ENCODE results near the gene AFG1L. TPM values are rescaled to one million over a fixed set of nuclear protein-coding genes. Genes with fewer than 3 reads are reported as not detected.
"Not testable (repeated sequence)": the region's sequence is repeated elsewhere in the genome, so short reads cannot be mapped to it uniquely, and the experiment has no call there.

The AFG1L gene
- total RNA-seq, 1 donor from 2014 or later, result 12.6 TPM

DNA sequence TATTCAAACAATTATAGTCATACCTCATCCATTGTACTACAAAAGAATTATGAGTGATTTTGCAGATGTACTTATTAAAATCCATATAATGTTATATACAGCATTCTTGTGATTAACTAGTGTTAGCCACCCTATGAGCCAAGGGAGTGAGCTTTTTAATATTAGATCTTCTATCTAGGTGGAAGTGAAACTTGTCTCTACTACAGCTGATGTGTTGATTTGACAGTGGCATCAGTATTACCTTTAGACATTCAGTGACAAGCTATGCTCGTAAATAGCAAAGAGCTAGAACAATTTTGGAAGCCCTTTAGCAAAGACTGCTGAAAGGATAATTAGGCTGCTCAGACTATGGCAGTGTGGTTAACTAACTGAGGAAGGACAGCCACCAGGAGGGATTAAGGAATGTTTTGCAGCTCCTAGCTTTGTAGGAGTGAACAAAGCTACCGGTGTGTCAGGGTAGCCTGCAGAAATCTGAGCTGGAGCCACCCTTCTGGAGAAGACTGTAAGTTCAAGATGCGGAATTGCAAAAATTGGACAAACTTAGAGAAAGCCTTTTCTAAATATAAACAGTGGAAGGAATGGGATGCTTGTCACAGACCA lies 73.7 kb downstream of the AFG1L start:
- intact Hi-C loops (cut with DNase I), result no loop called here
- no peak for ATAC-seq (ENCODE audit: poor library complexity)
- no peak for DNase-seq

DNA sequence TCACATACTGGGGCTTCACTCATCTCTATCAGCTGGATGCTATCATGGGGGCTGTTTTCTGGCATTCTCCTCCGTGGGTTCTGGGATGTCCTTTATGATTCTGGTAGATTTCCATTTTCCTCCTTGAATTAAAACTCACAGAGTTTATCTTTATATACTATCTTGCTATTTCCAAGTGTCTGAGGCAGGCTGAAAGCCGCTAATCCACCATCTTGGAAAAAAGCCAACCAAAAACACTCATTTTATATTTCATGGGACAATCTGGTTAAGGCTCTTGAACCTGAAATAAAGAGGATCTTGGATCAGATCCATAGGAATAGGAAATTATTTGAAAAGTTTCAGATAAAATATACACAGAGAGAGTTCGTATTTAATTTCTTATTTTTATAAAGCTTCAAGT lies 86.0 kb downstream of the AFG1L start:
- intact Hi-C loops (cut with DNase I), result no loop called here
- no peak for DNase-seq

DNA sequence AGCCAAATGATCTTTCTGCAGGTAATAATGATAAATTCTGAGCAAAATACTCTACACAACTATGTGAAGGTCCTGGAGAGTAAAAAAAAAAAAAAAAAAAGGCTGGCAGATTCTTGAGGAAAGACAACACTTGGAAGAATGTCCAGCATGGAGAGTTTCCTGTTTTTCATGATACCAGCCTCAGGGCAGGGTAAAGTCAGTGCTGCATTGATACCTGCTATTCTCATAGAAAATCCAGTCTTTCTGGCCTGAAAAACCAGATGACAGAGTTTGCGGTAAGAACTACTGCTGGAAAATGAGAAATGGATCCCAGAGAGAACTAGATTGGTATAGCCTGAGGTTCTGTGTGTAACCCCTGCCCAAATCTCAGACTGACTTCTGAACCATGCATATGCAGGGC lies 89.1 kb downstream of the AFG1L start:
- no peak for ATAC-seq (ENCODE audit: poor library complexity)
- no peak for DNase-seq
- intact Hi-C loops (cut with DNase I), result no loop called here

More for the DNA sequence above, 86.0 kb downstream of the AFG1L start:
- ATAC-seq (ENCODE audit: poor library complexity), result no peak

DNA sequence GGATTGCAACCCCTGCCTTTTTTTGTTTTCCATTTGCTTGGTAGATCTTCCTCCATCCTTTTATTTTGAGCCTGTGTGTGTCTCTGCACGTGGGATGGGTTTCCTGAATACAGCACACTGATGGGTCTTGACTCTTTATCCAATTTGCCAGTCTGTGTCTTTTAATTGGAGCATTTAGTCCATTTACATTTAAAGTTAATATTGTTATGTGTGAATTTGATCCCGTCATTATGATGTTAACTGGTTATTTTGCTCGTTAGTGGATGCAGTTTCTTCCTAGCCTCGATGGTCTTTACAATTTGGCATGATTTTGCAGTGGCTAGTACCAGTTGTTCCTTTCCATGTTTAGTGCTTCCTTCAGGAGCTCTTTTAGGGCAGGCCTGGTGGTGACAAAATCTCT lies 94.3 kb downstream of the AFG1L start:
- intact Hi-C loops (cut with DNase I); ATAC-seq (ENCODE audit: poor library complexity); DNase-seq: not testable (repeated sequence)

DNA sequence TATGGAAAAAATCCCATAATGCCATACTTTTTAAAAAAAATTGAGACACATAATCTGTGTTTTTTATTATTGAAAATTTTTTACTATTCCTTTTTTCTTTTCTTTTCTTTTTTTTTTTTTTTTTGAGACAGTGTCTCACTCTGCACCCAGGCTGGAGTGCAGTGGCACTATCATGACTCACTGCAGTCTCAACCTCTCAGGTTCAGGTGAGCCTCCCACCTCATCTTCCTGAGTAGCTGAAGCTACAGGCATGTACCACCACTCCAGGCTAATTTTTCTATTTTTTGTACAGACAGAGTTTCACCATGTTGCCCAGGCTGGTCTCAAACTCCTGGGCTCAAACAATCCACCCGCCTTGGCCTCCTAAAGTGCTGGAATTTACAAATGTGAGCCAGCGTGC lies 100.4 kb downstream of the AFG1L start:
- DNase-seq (no peak), ATAC-seq (ENCODE audit: poor library complexity) (no peak)
- intact Hi-C loops (cut with DNase I), result no loop called here

DNA sequence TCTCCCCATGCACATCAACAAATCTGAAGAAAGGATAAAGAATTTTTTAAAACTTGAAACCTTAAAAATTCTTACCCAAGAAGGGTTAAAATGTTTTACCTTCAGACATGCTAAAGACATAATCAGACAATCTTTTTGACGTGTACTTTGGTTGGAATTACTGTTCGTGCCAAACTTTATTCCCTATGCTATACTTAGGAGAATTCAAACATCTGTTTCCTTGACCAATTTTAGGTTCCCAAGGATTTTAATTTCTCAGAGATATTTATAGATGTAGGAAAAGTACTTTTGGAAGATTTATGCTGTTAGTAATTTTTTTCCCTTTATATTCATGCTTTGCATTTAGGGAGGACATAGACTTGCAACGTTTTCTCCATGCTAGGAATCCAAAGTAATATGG lies 108.4 kb downstream of the AFG1L start:
- DNase-seq, result no peak
- no peak for ATAC-seq (ENCODE audit: poor library complexity)
- intact Hi-C loops (cut with DNase I), result no loop called here

DNA sequence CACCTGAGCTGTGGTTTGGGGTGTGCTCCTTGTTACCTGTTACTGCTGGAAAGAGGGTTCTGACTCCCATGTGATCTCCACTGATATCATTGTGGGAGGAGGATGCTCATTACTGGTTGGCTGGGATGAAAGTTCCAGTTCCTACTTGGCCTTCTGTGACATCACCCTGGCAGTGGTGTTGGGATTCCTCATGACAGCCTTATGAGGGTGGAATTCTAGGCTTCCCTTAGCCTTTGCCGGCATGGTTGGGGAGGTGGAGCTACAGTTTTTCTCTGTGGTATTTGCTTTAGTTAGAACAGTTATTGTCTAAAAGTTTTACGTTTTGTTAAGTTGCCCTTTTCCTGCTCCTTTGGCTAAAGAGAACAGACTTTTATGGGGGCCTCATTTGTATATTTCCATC lies 112.1 kb downstream of the AFG1L start:
- ATAC-seq (ENCODE audit: poor library complexity), result no peak
- DNase-seq, result no peak
- intact Hi-C loops (cut with DNase I), result no loop called here

DNA sequence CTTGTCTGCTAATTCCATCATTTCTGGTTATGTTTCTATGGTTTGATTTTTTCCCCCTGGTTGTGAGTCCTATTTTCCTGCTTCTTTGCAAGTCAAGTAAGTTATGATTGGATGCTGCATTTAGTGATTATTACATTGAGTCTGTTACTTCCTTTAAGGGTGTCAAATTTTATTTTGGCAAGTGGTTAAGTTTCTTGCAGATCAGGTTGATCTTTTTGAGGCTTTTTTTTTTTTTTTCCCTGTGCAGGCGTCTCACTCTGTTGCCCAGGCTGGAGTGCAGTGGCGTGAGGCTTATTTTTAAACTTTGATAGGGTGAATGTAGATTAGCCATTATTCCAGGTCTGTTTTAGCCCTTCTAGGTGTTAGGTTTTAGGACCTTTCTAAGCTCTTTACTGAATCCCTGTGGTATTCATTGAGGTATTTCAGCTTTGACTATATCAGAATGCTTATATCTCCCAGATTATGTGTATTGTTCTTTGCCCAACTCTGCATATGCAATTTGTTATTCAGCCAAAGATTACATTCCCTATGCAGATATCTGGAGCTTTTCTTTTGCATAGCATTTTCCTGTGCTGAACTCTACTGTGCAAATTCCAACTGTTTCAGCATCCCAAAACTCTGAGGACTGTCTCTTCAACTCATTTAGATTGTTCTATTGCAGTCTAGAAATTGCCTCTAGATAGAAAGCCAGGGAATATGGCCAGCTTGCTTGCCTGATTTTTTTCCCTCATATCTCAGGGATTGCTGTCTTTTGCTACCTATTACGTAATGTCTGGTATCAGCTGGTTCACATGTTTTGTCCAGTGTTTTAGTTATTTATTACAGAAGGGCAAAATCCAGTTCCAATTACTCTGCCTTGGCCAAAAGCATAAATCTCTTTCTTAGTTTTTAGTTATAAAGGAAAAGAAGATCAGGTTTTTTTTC lies 113.3 kb downstream of the AFG1L start:
- DNase-seq (no peak), ATAC-seq (ENCODE audit: poor library complexity) (peak; percentile 65)
- intact Hi-C loops (cut with DNase I), result no loop called here

DNA sequence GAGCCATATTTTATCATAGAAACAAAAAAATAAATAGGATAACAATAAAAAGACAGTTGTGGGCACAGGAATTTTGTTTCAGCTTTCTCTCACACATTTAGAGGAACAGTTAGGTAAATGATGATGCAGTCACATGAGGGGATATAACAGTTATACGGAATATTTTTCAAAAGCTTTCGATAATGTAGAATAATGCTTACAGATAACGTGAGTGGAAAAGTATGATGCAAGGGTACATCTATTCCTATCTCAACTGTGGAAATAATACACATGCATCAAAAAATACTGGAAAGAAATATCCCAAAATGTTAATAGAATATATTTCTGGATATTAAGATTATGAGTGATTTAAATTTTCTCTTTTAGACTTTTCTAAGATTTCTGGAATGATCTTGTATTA lies 114.0 kb downstream of the AFG1L start:
- ATAC-seq (ENCODE audit: poor library complexity) (no peak), DNase-seq (no peak)
- intact Hi-C loops (cut with DNase I), result no loop called here

DNA sequence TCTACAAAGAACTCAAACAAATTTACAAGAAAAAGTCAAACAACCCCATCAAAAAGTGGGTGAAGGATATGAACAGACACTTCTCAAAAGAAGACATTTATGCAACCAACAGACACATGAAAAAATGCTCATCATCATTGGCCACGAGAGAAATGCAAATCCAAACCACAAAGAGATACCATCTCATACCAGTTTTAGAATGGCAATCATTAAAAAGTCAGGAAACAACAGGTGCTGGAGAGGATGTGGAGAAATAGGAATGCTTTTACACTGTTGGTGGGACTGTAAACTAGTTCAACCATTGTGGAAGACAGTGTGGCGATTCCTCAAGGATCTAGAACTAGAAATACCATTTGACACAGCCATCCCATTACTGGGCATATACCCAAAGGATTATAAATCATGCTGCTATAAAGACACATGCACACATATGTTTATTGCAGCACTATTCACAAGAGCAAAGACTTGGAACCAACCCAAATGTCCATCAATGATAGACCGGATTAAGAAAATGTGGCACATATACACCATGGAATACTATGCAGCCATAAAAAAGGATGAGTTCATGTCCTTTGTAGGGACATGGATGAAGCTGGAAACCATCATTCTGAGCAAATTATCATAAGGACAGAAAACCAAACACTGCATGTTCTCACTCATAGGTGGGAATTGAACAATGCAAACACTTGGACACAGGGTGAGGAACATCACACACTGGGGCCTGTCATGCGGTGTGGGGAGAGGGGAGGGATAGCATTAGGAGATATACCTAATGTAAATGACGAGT lies 121.4 kb downstream of the AFG1L start:
- ATAC-seq (ENCODE audit: poor library complexity); intact Hi-C loops (cut with DNase I): not testable (repeated sequence)

DNA sequence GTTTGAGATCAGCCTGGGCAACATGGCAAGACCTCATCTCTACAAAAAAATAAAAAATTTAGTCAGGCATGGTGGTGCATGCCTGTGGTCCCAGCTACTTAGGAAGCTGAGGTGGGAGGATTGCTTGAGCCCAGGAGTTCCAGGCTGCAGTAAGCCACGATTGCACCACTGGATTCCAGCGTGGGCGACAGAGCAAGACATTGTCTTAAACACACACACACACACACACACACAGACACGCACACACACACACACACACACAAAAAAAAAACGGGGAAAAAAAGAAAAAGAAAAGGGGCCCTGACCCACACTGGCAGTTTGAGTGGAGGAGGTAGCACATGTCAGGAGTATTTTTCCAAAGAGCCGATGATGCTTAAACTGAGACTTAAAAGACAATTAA lies 122.2 kb downstream of the AFG1L start:
- intact Hi-C loops (cut with DNase I), result no loop called here
- ATAC-seq (ENCODE audit: poor library complexity), result no peak

More for the DNA sequence above, 121.4 kb downstream of the AFG1L start:
- not testable (repeated sequence) for DNase-seq

DNA sequence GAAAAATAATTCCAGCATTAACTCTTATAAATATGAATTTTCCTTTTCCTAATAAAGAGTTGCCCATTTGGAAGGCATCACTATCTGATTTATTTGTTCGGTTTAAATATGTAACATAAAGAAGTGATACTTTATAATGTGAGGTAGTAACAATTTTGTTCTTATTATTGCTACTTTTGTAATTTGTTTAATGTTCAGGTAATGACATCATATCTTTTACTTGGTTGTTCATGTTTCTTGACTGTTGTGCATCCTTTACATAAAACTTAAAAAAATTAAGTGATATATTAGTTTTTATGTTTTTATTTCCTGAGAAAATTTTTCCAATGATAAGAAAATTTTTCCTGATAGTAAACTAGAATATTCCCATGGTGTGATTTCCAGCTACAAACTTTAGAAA lies 124.6 kb downstream of the AFG1L start:
- intact Hi-C loops (cut with DNase I), result no loop called here

More for the DNA sequence above, 122.2 kb downstream of the AFG1L start:
- no peak for DNase-seq

DNA sequence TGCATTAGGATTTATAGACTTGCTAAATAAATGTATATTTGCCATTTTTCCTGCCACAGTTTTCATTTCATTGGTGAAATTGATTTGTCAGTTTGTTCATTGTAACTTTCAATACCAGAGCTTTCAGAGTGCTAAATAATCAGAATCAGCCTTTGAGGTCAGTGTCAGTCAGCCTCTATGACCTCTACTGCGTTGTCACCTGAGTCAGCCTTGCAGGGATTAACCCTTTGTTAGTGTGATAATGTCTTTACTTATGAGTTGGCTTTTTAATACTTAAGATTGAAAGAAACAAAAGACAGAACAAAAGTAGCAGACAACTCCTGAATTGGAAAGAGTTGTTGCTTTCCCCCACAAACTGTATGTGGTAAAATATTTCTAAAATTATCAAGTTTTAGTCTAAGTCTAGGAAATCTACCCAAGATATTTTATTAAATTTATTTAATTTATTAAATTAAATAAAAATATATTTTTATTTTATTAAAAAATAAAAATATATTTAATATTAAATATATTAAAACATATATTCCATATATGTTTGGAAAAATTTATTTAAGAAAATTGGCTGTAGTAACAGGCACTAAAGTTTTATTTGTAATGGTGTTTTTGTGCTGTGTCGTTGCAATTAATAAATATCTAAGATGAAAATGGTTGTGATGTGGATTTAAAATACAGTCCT lies 125.2 kb downstream of the AFG1L start:
- intact Hi-C loops (cut with DNase I), result no loop called here
- DNase-seq (no peak), ATAC-seq (ENCODE audit: poor library complexity) (no peak)

More for the DNA sequence above, 124.6 kb downstream of the AFG1L start:
- DNase-seq (no peak), ATAC-seq (ENCODE audit: poor library complexity) (no peak)

DNA sequence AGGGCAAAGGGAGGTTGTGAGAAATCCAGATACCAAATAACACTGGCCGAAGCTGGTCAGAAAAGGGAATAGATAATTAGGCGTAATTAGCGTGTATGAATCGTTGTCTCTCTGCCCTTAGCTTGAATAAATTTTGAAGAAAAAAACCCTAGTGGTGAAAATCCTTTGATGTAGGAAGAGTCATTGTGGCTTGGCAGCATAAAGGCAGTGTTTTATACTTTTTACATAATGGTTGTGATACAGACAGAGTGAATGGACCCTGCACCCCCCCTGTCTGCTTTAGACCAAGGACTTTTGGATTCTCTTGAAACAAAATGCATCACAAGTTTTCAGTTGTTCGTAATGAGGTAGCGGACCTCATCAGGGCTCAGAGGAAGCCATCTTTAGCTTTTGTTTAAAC lies 126.5 kb downstream of the AFG1L start:
- no peak for DNase-seq
- intact Hi-C loops (cut with DNase I), result no loop called here
- no peak for ATAC-seq (ENCODE audit: poor library complexity)

DNA sequence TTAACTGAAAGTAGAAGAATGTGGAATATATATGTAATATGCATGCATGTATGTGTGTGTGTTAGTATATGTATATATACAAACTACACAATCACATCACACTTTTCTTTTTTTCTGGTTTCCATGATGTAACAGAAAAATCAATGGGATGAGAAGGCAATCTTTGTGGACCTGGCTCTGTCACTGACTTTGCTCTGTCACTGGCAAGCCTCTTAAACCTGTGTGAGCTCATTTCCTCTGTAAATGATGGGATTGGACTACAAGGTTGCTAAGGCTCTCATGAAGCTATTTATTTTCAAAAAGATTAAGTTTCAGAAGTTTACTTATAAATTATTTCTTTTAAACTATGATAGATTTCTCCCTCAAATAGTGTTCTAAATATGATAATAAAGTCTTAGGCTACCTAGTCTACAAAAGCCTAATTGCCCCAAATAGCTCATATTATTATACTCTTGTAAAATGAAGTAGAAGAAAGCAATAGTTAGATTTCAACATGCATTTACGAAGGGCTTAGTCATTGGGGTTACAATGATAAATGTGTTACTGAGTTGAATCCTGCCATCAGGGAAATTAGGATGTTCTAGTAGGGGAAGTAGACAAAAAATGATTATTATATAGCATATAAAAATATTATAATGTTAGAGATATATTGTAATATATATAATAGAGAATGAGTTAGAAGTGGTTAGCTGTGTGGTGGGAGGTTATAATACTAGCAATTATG lies 129.3 kb downstream of the AFG1L start:
- DNase-seq (no peak), ATAC-seq (ENCODE audit: poor library complexity) (no peak)
- intact Hi-C loops (cut with DNase I), result no loop called here

DNA sequence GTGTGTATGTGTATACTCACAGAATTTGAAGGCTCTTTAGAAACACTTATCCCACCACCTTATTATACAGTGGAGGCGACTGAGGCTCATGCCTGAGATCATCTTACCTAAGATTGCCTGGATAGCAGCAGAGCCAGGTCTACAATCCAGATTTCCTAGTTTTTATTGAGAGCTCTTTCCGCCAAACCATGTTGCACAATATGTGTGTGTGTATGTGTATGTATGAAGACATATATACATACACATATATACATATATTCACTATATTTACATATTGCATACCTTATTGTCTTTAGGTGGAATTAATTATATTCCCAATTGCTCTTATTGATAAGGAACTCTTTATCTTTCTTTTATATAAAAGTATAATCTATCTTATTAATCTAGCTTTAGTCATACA lies 130.6 kb downstream of the AFG1L start:
- DNase-seq, result no peak
- intact Hi-C loops (cut with DNase I), result no loop called here
- no peak for ATAC-seq (ENCODE audit: poor library complexity)

DNA sequence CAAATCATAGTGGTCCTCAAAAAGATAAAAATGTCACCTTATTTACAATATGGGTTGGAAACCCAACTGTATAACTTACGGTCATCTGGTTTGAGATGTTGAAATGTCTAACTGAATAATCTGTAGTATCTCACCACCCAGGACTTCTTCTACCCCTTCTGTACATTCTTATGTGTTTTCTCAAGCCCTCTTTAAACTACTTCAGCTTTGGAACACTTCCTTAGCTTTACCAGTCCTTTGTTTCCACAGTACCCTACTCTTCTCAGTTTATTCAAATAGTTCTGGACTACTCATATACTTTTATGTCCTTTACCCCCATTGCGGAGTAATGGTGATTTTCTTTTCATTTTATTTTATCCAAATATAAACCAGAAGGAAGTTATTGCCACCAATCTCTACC lies 137.3 kb downstream of the AFG1L start:
- no peak for DNase-seq
- ATAC-seq (ENCODE audit: poor library complexity), result no peak
- intact Hi-C loops (cut with DNase I), result no loop called here

DNA sequence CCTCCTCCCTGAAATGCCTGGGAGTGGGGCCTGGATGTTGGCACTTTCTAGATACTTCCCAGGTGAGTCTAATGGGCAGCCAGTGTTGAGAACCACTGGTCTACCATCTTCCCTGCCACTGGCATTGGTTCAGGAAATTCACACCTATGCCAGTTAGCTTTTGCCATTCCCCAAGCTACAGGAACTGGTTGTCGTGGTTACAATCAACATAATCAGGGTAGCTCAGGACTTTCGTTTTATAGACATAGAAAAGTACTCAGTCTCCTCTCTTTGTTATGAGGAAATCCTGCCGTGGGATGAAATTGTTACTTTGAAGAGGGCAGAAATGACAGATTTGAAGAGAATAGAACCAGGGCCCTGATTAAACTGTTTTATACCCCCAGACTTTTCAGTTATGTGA lies 137.9 kb downstream of the AFG1L start:
- intact Hi-C loops (cut with DNase I), result no loop called here
- no peak for DNase-seq
- no peak for ATAC-seq (ENCODE audit: poor library complexity)

All from Right ventricle myocardium superior (tissue), 1 donor.